Mononuclear cell (primary cell): ENCODE results near the gene CD63. TPM values are rescaled to one million over a fixed set of nuclear protein-coding genes. Genes with fewer than 3 reads are reported as not detected.

Experiments
- H3K27me3 ChIP-seq: 2 replicates; pipeline ENCODE4 v1.6.0; 2011; ENCODE audit warnings: low read length, control low read depth; ENCODE audit not compliant: insufficient read depth
- H3K4me1 ChIP-seq: 2 replicates; pipeline ENCODE4 v1.5.1; 2011; ENCODE audit warnings: mild to moderate bottlenecking, low read length, control low read depth; ENCODE audit not compliant: insufficient read depth
- H3K4me3 ChIP-seq: 2 replicates; pipeline ENCODE4 v1.5.1; 2011; ENCODE audit warnings: mild to moderate bottlenecking, low read length, moderate library complexity
- H3K9me3 ChIP-seq: 2 replicates; pipeline ENCODE4 v1.5.1; 2011; ENCODE audit warnings: low read depth, mild to moderate bottlenecking, control low read depth, low read length
- total RNA-seq: library from RNA; depleted of rRNA; stranded (reverse); fragments of >200 nt; gene quantifications from one replicate; pipeline ENCODE4 v1.2.3, GENCODE V29; 2012

CD63 gene
- total RNA-seq, 1 donor, result 184 TPM

- H3K9me3 ChIP-seq, result no peaks in the 10 kb centered on the region
- peaks cover 8% of the 10 kb centered on the region for H3K27me3 ChIP-seq
- peak overlapping the region; percentile 43 for H3K4me3 ChIP-seq
- peaks cover 23% of the 10 kb centered on the region for H3K4me1 ChIP-seq
These were observed 15.7 kb upstream of the CD63 start for GRCh38 chr12:55744340-55745030.

GRCh38 chr12:55743406-55744339 is 14.9 kb upstream of the CD63 start:
- Histone ChIP-seq H3K4me3 (peak overlapping the region; percentile 43), H3K27me3 (peaks cover 8% of the 10 kb centered on the region), H3K4me1 (peaks cover 23% of the 10 kb centered on the region), H3K9me3 (no peaks in the 10 kb centered on the region)

- peak within 1 kb of the TSS; percentile 43 for H3K4me3 ChIP-seq
- H3K4me1 ChIP-seq, result peaks cover 30% of the 10 kb centered on the region
- H3K27me3 ChIP-seq, result peaks cover 8% of the 10 kb centered on the region
- no peaks in the 10 kb centered on the region for H3K9me3 ChIP-seq
These were observed 14.1 kb upstream of the CD63 start, which contains the start of gene GDF11 for GRCh38 chr12:55742719-55743405. TSS of gene GDF11 (plus strand) at chr12:55743122. CDS start at chr12:55743317, 195 bp downstream.

GRCh38 chr12:55741931-55742680 is 13.3 kb upstream of the CD63 start:
- Histone ChIP-seq H3K9me3 (no peaks in the 10 kb centered on the region), H3K4me3 (no peak overlapping the region), H3K27me3 (peaks cover 8% of the 10 kb centered on the region), H3K4me1 (peaks cover 38% of the 10 kb centered on the region)

GRCh38 chr12:55739025-55739378 is 10.2 kb upstream of the CD63 start:
- Histone ChIP-seq H3K4me3 (peak overlapping the region; percentile 59), H3K4me1 (peaks cover 27% of the 10 kb centered on the region), H3K27me3 (peaks cover 3% of the 10 kb centered on the region), H3K9me3 (no peaks in the 10 kb centered on the region)

- Histone ChIP-seq H3K27me3 (peaks cover 2% of the 10 kb centered on the region), H3K9me3 (no peaks in the 10 kb centered on the region), H3K4me3 (peak overlapping the region; percentile 59), H3K4me1 (peaks cover 21% of the 10 kb centered on the region)
These were observed 9.6 kb upstream of the CD63 start for GRCh38 chr12:55738123-55739024.

GRCh38 chr12:55737581-55738122 is 8.8 kb upstream of the CD63 start:
- H3K27me3 ChIP-seq, result peaks cover 2% of the 10 kb centered on the region
- H3K9me3 ChIP-seq, result no peaks in the 10 kb centered on the region
- no peak overlapping the region for H3K4me3 ChIP-seq
- peaks cover 19% of the 10 kb centered on the region for H3K4me1 ChIP-seq

- no peaks in the 10 kb centered on the region for H3K9me3 ChIP-seq
- no peak overlapping the region for H3K4me3 ChIP-seq
- peaks cover 2% of the 10 kb centered on the region for H3K27me3 ChIP-seq
- H3K4me1 ChIP-seq, result peaks cover 16% of the 10 kb centered on the region
These were observed 8.2 kb upstream of the CD63 start for GRCh38 chr12:55736780-55737580.

GRCh38 chr12:55736076-55736475 is 7.3 kb upstream of the CD63 start:
- Histone ChIP-seq H3K4me1 (peaks cover 17% of the 10 kb centered on the region), H3K4me3 (no peak overlapping the region), H3K9me3 (no peaks in the 10 kb centered on the region), H3K27me3 (no peaks in the 10 kb centered on the region)

GRCh38 chr12:55734595-55734994 is 5.8 kb upstream of the CD63 start:
- no peak overlapping the region for H3K4me3 ChIP-seq
- no peaks in the 10 kb centered on the region for H3K9me3 ChIP-seq
- H3K4me1 ChIP-seq, result peaks cover 31% of the 10 kb centered on the region
- no peaks in the 10 kb centered on the region for H3K27me3 ChIP-seq

- no peaks in the 10 kb centered on the region for H3K27me3 ChIP-seq
- H3K4me1 ChIP-seq, result peaks cover 32% of the 10 kb centered on the region
- no peak overlapping the region for H3K4me3 ChIP-seq
- H3K9me3 ChIP-seq, result no peaks in the 10 kb centered on the region
These were observed 5.0 kb upstream of the CD63 start for GRCh38 chr12:55733858-55734257.

- Histone ChIP-seq H3K27me3 (no peaks in the 10 kb centered on the region), H3K4me3 (no peak overlapping the region), H3K9me3 (no peaks in the 10 kb centered on the region), H3K4me1 (peaks cover 29% of the 10 kb centered on the region)
These were observed 4.3 kb upstream of the CD63 start for GRCh38 chr12:55733021-55733555.

- peaks cover 29% of the 10 kb centered on the region for H3K4me1 ChIP-seq
- H3K9me3 ChIP-seq, result no peaks in the 10 kb centered on the region
- H3K27me3 ChIP-seq, result no peaks in the 10 kb centered on the region
- no peak overlapping the region for H3K4me3 ChIP-seq
These were observed 3.5 kb upstream of the CD63 start for GRCh38 chr12:55732288-55732687.
